CD14-positive monocyte (primary cell): ENCODE results near the gene ZNF470. TPM values are rescaled to one million over a fixed set of nuclear protein-coding genes. Genes with fewer than 3 reads are reported as not detected.

Experiments used
- DNase-seq, 3 donors: peaks; one replicate each; pipeline ENCODE4 v3.0.0-alpha.2; 2011 to 2022
- H2AFZ ChIP-seq: 2 replicates; pipeline ENCODE4 v1.6.0; 2012; ENCODE audit warnings: mild to moderate bottlenecking, low read depth, low read length, inconsistent platforms; ENCODE audit not compliant: insufficient read depth, poor library complexity, severe bottlenecking
- H3K27ac ChIP-seq, 2 donors: 1 replicate in 1 of 2; 2 replicates in 1 of 2; pipeline ENCODE4 v1.5.1; 2012 to 2013; ENCODE audit warnings: low read length in 2 of 2, control low read depth in 1 of 2, inconsistent platforms in 1 of 2, low read depth in 1 of 2, mild to moderate bottlenecking in 1 of 2
- H3K27me3 ChIP-seq, 2 donors: one replicate each; pipeline versions ENCODE4 v1.6.0 to v1.6.1; 2011 to 2013; ENCODE audit warnings: low read length in 2 of 2; ENCODE audit not compliant: control insufficient read depth in 2 of 2, insufficient read depth in 2 of 2
- H3K36me3 ChIP-seq, 2 donors: replicated peaks in 1 of 2; 1 replicate in 1 of 2; 2 replicates in 1 of 2; pipeline versions ENCODE4 v1.5.1 to v1.6.1; 2012 to 2013; ENCODE audit warnings: low read length in 2 of 2, control low read depth in 1 of 2, inconsistent platforms in 1 of 2, mild to moderate bottlenecking in 1 of 2; ENCODE audit not compliant: insufficient read depth in 2 of 2, control insufficient read depth in 1 of 2
- H3K4me1 ChIP-seq, 2 donors: 1 replicate in 1 of 2; 2 replicates in 1 of 2; pipeline versions ENCODE4 v1.5.1 to v1.6.1; 2012 to 2013; ENCODE audit warnings: low read length in 2 of 2, control low read depth in 1 of 2, inconsistent platforms in 1 of 2, mild to moderate bottlenecking in 1 of 2, moderate library complexity in 1 of 2; ENCODE audit not compliant: insufficient read depth in 2 of 2, control insufficient read depth in 1 of 2
- H3K4me2 ChIP-seq: replicated peaks from 2 replicates; pipeline ENCODE3; 2012; ENCODE audit warnings: low read length, moderate library complexity, mild to moderate bottlenecking; ENCODE audit not compliant: poor library complexity, severe bottlenecking; ENCODE audit errors: extremely low read depth
- H3K4me3 ChIP-seq, 3 experiments: fragments of 200-600 bp in 1 of 3; sonication (generic) in 1 of 3; replicated peaks in 1 of 3; 1 replicate in 2 of 3; 2 replicates in 1 of 3; pipeline ENCODE4 v1.5.1; 2011 to 2013; ENCODE audit warnings: low read length in 3 of 3, mild to moderate bottlenecking in 3 of 3, control low read depth in 2 of 3, low read depth in 2 of 3, inconsistent platforms in 1 of 3, moderate library complexity in 1 of 3
- H3K79me2 ChIP-seq: 2 replicates; pipeline ENCODE4 v1.6.0; 2012; ENCODE audit warnings: mild to moderate bottlenecking, control low read depth, inconsistent platforms, low read length, moderate library complexity; ENCODE audit not compliant: insufficient read depth
- H3K9ac ChIP-seq: 2 replicates; pipeline ENCODE4 v1.6.0; 2017; ENCODE audit warnings: low read length, mild to moderate bottlenecking; ENCODE audit not compliant: insufficient read depth, poor library complexity, severe bottlenecking
- H3K9me3 ChIP-seq, 2 donors: replicated peaks in 1 of 2; 1 replicate in 1 of 2; 2 replicates in 1 of 2; pipeline versions ENCODE4 v1.5.1 to v1.6.1; 2012 to 2013; ENCODE audit warnings: low read length in 2 of 2, control low read depth in 1 of 2; ENCODE audit not compliant: control insufficient read depth in 1 of 2, insufficient read depth in 1 of 2
- H4K20me1 ChIP-seq: 2 replicates; pipeline ENCODE4 v1.6.0; 2012; ENCODE audit warnings: mild to moderate bottlenecking, low read length, control low read depth, moderate library complexity; ENCODE audit not compliant: insufficient read depth
- H3K27ac Mint-ChIP-seq, 7 donors: one replicate each; pipeline ENCODE4 v1.8.0; 2020; ENCODE audit warnings: mild to moderate bottlenecking in 7 of 7, mixed read lengths in 7 of 7, moderate library complexity in 6 of 7, inconsistent platforms in 2 of 7
- H3K27me3 Mint-ChIP-seq, 3 donors: one replicate each; pipeline ENCODE4 v1.8.0; 2021 to 2022; ENCODE audit warnings: low read depth in 3 of 3, mild to moderate bottlenecking in 3 of 3, mixed read lengths in 3 of 3, moderate library complexity in 3 of 3, inconsistent platforms in 1 of 3
- H3K36me3 Mint-ChIP-seq, 2 donors: one replicate each; pipeline ENCODE4 v1.8.0; 2020; ENCODE audit warnings: mixed read lengths in 2 of 2, inconsistent platforms in 1 of 2, mild to moderate bottlenecking in 1 of 2
- H3K4me1 Mint-ChIP-seq: one replicate; pipeline ENCODE4 v1.8.0; 2020; ENCODE audit warnings: mild to moderate bottlenecking, mixed read lengths
- H3K4me3 Mint-ChIP-seq, 2 donors: one replicate each; pipeline ENCODE4 v1.8.0; 2020; ENCODE audit warnings: mild to moderate bottlenecking in 2 of 2, mixed read lengths in 2 of 2, moderate library complexity in 1 of 2
- H3K9me3 Mint-ChIP-seq, 7 donors: one replicate each; pipeline ENCODE4 v1.8.0; 2020 to 2022; ENCODE audit warnings: mixed read lengths in 7 of 7, mild to moderate bottlenecking in 6 of 7, moderate library complexity in 6 of 7, inconsistent platforms in 2 of 7
- CTCF ChIP-seq: fragments of 200-600 bp; IDR thresholded peaks from one replicate; pipeline ENCODE4 v1.8.0; 2022; ENCODE audit warnings: antibody characterized with exemption, mild to moderate bottlenecking
- WGBS: methylation state at CpG from one replicate; pipeline ENCODE4 v1.1.5; 2013; ENCODE audit warnings: missing lambda C conversion rate; ENCODE audit not compliant: insufficient coverage; 5-methylcytosine and 5-hydroxymethylcytosine counted together
- intact Hi-C, 2 donors: fragments of 100-400 bp; cut with micrococcal nuclease; formaldehyde crosslinking; loops; one replicate each; pipeline versions ENCODE4 v1.15.0 to v1.15.1; 2023
- polyA plus RNA-seq, 3 donors: library from polyadenylated mRNA; depleted of rRNA in 1 of 3; unstranded in 2 of 3; stranded (reverse) in 1 of 3; fragments of 300-500 nt in 2 of 3; fragments of >200 nt in 1 of 3; fragmentation: Illumina TruSeq in 2 of 3; gene quantifications; 1 replicate in 2 of 3; 2 replicates in 1 of 3; pipeline ENCODE4 v1.2.3, GENCODE V29; 2012 to 2021

Gene ZNF470
- polyA plus RNA-seq, 3 donors, result 0.31 to 0.81 (median 0.40) TPM

- Histone ChIP-seq H4K20me1 (no peaks in the 10 kb centered on the region), H3K4me3 (no peak overlapping the region), H3K36me3 (peaks cover 0 to 49% of the 10 kb centered on the region in 2 donors), H3K27me3 (no peaks in the 10 kb centered on the region), H3K79me2 (no peaks in the 10 kb centered on the region), H3K4me2 (no peak overlapping the region), H3K4me1 (no peaks in the 10 kb centered on the region), H2AFZ (no peak overlapping the region), H3K27ac (no peak overlapping the region), H3K9ac (no peak overlapping the region), H3K9me3 (peaks cover 61 to 100% of the 10 kb centered on the region in 2 donors)
- intact Hi-C loops, result no loop called here
- Mint-ChIP-seq H3K9me3 (peaks cover 66 to 88% (median 82%) of the 10 kb centered on the region in 7 donors), H3K4me3 (no peak overlapping the region), H3K4me1 (no peaks in the 10 kb centered on the region), H3K27ac (no peak overlapping the region), H3K36me3 (peaks cover 11 to 26% of the 10 kb centered on the region in 2 donors), H3K27me3 (peaks cover 0 to 2% (median 0%) of the 10 kb centered on the region in 3 donors)
- no peak for DNase-seq
- WGBS, result 100% methylated on average over 2 of the region's 2 CpGs
- no peak for TF ChIP-seq CTCF
Measured at GRCh38 chr19:56612737-56613136, 45.5 kb downstream of the ZNF470 start.

DNA sequence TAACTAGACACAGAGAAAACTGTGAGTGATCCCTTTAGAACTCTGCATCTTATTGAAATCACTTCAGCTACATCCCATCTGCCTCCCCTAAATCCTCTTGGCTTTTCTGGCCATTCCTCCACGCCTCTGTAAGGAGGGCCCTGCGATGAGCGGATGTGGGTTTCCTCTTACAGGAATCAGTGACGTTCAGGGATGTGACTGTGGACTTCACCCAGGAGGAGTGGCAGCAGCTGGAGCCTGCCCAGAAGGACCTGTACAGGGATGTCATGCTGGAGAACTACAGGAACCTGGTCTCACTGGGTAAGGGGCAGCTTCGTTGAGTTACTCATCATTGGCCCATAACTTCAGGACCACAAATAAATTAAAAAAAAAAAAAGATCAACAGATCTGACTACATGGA, 46.4 kb downstream of the ZNF470 start:
- H3K4me3 ChIP-seq, result no peak overlapping the region
- H3K79me2 ChIP-seq, result no peaks in the 10 kb centered on the region
- 80% methylated on average over 4 of the region's 5 CpGs for WGBS
- H3K9me3 ChIP-seq, result peaks cover 61 to 100% of the 10 kb centered on the region in 2 donors
- H2AFZ ChIP-seq, result no peak overlapping the region
- H3K4me2 ChIP-seq, result no peak overlapping the region
- TF ChIP-seq CTCF, result no peak
- no peak for DNase-seq
- H3K4me3 Mint-ChIP-seq, result no peak overlapping the region
- H3K36me3 Mint-ChIP-seq, result peaks cover 14 to 28% of the 10 kb centered on the region in 2 donors
- H3K27me3 ChIP-seq, result no peaks in the 10 kb centered on the region
- H3K4me1 ChIP-seq, result no peaks in the 10 kb centered on the region
- no peak overlapping the region for H3K27ac ChIP-seq
- H3K36me3 ChIP-seq, result peaks cover 0 to 56% of the 10 kb centered on the region in 2 donors
- no peak overlapping the region for H3K27ac Mint-ChIP-seq
- peaks cover 0 to 2% (median 0%) of the 10 kb centered on the region in 3 donors for H3K27me3 Mint-ChIP-seq
- H3K4me1 Mint-ChIP-seq, result no peaks in the 10 kb centered on the region
- no peak overlapping the region for H3K9ac ChIP-seq
- intact Hi-C loops, result no loop called here
- no peaks in the 10 kb centered on the region for H4K20me1 ChIP-seq
- H3K9me3 Mint-ChIP-seq, result peaks cover 66 to 88% (median 82%) of the 10 kb centered on the region in 7 donors
